Kidney (tissue), 14 donors: ENCODE data around the gene RAC3. TPM values are rescaled to one million over a fixed set of nuclear protein-coding genes. Genes with fewer than 3 reads are reported as not detected.

ENCODE experiments used
- DNase-seq, 5 donors: peaks; one replicate each; pipeline ENCODE4 v3.0.0-alpha.2; 2013 to 2020
- FAIRE-seq: peaks from 2 replicates; lab custom pipeline; 2012; peaks lifted over from hg19 to GRCh38; lab: Jason Lieb, UNC
- H3K27ac ChIP-seq, 2 donors: one replicate each; pipeline ENCODE4 v1.7.0; 2013; ENCODE audit warnings: low read depth in 2 of 2, low read length in 2 of 2, inconsistent platforms in 1 of 2
- H3K27me3 ChIP-seq: one replicate; pipeline ENCODE4 v1.7.1; 2013; ENCODE audit warnings: low read length, inconsistent platforms; ENCODE audit not compliant: control insufficient read depth, insufficient read depth
- H3K36me3 ChIP-seq, 3 donors: one replicate each; pipeline versions ENCODE4 v1.7.0 to v1.7.1; 2013; ENCODE audit warnings: low read length in 3 of 3, control low read depth in 1 of 3, inconsistent platforms in 1 of 3; ENCODE audit not compliant: insufficient read depth in 3 of 3, control insufficient read depth in 2 of 3
- H3K4me1 ChIP-seq, 3 donors: one replicate each; pipeline versions ENCODE4 v1.7.0 to v1.7.1; 2013; ENCODE audit warnings: low read length in 3 of 3, inconsistent platforms in 1 of 3, low read depth in 1 of 3; ENCODE audit not compliant: control insufficient read depth in 2 of 3, insufficient read depth in 2 of 3
- H3K4me3 ChIP-seq, 3 donors: one replicate each; pipeline versions ENCODE4 v1.7.0 to v1.8.1; 2013; ENCODE audit warnings: low read length in 3 of 3, control low read depth in 1 of 3, inconsistent platforms in 1 of 3
- H3K9ac ChIP-seq, 3 donors: one replicate each; pipeline versions ENCODE4 v1.7.0 to v1.7.1; 2013; ENCODE audit warnings: low read length in 3 of 3, control low read depth in 1 of 3, inconsistent platforms in 1 of 3
- H3K9me3 ChIP-seq, 3 donors: one replicate each; pipeline versions ENCODE4 v1.7.0 to v1.7.1; 2013; ENCODE audit warnings: low read length in 3 of 3, control low read depth in 1 of 3, inconsistent platforms in 1 of 3; ENCODE audit not compliant: control insufficient read depth in 2 of 3, insufficient read depth in 1 of 3
- intact Hi-C: fragments of 100-400 bp; cut with DNase I; formaldehyde crosslinking; loops from one replicate; pipeline ENCODE4 v1.11.1; 2022
- polyA plus RNA-seq: library from polyadenylated mRNA; stranded (reverse); fragments of 350-450 nt; fragmentation: Illumina TruSeq; extraction: RNeasy Lipid Tissue Mini Kit (QIAGEN cat#74804); gene quantifications from one replicate; pipeline ENCODE4 v1.2.3, GENCODE V29; 2014; ENCODE audit warnings: low read depth, low replicate concordance; ENCODE audit not compliant: insufficient read depth
- total RNA-seq: library from RNA; stranded (reverse); fragmentation: NEBNext Ultra II Directional; extraction: Animal tissue kit (Norgen Biotek cat#: 25700); gene quantifications from one replicate; pipeline ENCODE4 v1.2.1, GENCODE V29; 2021
- TF ChIP-seq, protein P1 (sequence below): IDR thresholded peaks from 3 replicates; pipeline ENCODE4 v1.5.1; 2012; ENCODE audit warnings: mild to moderate bottlenecking, moderate library complexity, borderline replicate concordance; ENCODE audit not compliant: insufficient read depth; ENCODE audit errors: extremely low read depth
- donor health status: control.
- donor health status: control.
- donor health status: control.
- donor health status: control.
- donor health status: control.
- donor health status: DM: yes; HTN: yes; CAD: no.
- donor health status: Normal renal cell carcinoma (clear cell type).

RAC3 gene
- total and polyA plus RNA-seq, 2 donors from 2014 or later = 2.6 to 13.1 TPM

DNA sequence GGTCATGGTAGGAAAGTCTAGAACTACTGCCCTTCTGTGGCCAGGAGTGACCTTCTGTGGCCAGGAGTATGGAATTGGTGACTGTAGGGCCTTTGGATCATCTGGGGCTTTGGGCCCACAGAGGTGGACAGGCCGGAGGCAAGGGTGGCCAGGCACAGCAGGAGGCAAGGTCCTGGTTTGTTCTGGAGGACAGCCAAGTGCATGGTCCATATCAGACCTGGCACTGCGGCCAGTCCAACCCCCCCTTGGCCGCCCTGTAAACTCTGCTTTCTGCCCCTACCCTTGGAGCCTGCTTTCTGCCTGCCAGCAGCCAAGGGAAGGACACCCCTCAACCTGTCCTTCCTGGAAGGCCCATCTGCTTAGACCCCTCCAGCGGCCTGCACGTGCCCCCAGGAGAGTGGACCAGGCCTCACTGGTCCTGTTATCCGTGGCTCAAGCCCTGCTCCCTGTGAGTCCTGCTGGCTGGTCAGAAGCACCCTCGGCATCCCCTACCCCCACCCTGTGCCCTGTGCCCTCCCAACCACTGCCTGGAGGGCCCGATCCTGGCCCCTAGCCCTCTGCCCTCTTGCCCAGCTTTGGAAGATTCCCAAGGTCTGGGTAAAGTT is 8.3 kb downstream of the RAC3 start:
- intact Hi-C loops = loop anchor here (10.0 kb wide), 1 partner anchor 115 kb away; no protein-coding TSS in a partner anchor
- no peak for FAIRE-seq
- Histone ChIP-seq H3K9me3 (no peaks in the 10 kb centered on the region), H3K27me3 (no peaks in the 10 kb centered on the region), H3K4me3 (no peak overlapping the region), H3K27ac (peak overlapping the region in 1 of 2 donors; percentile 63), H3K9ac (no peak overlapping the region), H3K4me1 (peaks cover 3 to 16% (median 5%) of the 10 kb centered on the region in 3 donors), H3K36me3 (peaks cover 0 to 7% (median 0%) of the 10 kb centered on the region in 3 donors)
- no peak for DNase-seq
- TF ChIP-seq, protein P1, sequence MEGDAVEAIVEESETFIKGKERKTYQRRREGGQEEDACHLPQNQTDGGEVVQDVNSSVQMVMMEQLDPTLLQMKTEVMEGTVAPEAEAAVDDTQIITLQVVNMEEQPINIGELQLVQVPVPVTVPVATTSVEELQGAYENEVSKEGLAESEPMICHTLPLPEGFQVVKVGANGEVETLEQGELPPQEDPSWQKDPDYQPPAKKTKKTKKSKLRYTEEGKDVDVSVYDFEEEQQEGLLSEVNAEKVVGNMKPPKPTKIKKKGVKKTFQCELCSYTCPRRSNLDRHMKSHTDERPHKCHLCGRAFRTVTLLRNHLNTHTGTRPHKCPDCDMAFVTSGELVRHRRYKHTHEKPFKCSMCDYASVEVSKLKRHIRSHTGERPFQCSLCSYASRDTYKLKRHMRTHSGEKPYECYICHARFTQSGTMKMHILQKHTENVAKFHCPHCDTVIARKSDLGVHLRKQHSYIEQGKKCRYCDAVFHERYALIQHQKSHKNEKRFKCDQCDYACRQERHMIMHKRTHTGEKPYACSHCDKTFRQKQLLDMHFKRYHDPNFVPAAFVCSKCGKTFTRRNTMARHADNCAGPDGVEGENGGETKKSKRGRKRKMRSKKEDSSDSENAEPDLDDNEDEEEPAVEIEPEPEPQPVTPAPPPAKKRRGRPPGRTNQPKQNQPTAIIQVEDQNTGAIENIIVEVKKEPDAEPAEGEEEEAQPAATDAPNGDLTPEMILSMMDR = no peak

DNA sequence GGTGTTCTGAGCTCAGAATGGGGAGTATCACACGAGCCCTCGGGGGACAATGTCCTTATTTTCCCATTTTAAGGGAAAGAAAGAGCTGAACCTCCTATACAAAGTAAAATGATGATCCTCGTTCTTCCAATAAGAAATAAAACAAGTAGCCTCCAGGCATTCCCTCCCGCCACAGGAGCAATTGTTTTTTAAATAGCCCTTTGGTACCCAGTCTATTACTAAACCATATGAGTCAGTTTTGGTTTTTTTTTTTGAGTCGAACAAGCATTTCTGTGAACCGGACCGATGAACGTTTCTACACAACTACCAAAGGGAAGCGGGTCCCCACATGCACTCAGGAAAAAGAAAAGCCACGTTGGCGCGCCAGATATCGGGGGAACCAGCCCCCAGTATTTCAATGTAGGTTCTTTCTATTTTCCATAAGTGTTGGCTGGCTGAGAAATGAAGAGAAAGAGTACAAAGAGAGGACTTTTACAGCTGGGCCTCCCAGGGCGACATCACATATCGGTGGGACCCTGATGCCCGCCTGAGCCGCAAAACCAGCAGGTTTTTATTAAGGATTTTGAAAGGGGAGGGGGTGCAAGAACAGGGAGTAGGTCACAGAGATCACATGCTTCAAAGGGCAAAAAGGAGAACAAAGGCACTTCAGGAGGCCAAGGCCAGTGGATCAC is 9.8 kb downstream of the RAC3 start:
- TF ChIP-seq, protein P1 = no peak
- Histone ChIP-seq H3K27ac (no peak overlapping the region), H3K9me3 (no peaks in the 10 kb centered on the region), H3K4me3 (no peak overlapping the region), H3K36me3 (no peaks in the 10 kb centered on the region), H3K4me1 (peaks cover 3 to 7% (median 5%) of the 10 kb centered on the region in 3 donors), H3K9ac (no peak overlapping the region), H3K27me3 (no peaks in the 10 kb centered on the region)
- no peak for FAIRE-seq
- intact Hi-C loops = no loop called here
- DNase-seq = no peak

DNA sequence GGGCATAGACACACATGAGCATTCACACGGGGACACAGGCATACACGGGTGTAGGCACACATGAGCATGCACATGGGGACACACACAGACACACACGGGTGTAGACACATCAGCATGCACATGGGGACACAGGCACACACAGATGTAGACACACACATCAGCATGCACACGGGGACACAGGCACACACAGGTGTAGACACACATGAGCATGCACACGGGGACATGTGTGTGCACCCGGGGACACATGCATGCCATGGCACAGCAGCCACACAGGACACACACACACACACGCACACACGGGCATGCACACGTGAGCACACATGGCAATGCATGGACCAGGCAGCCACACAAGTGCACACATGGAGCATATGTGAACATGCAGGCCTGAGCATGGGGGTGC is 11.2 kb downstream of the RAC3 start:
- DNase-seq = no peak
- intact Hi-C loops = no loop called here
- peak overlapping the region in 1 of 3 donors; percentile 16 for H3K4me3 ChIP-seq
- FAIRE-seq = no peak
- no peaks in the 10 kb centered on the region for H3K27me3 ChIP-seq
- TF ChIP-seq, protein P1 = no peak
- no peak overlapping the region for H3K9ac ChIP-seq
- peaks cover 3 to 5% (median 3%) of the 10 kb centered on the region in 3 donors for H3K4me1 ChIP-seq
- no peak overlapping the region for H3K27ac ChIP-seq
- no peaks in the 10 kb centered on the region for H3K9me3 ChIP-seq
- peaks cover 0 to 3% (median 2%) of the 10 kb centered on the region in 3 donors for H3K36me3 ChIP-seq
